Endometrial microvascular endothelial cells (primary cell): Measurements from ENCODE around the gene CDK8. TPM values are rescaled to one million over a fixed set of nuclear protein-coding genes. Genes with fewer than 3 reads are reported as not detected.
"Not testable (repeated sequence)": the region's sequence is repeated elsewhere in the genome, so short reads cannot be mapped to it uniquely, and the experiment has no call there.

Experiments
- in situ Hi-C: cut with HindIII; loops from 2 replicates; pipeline ENCODE4 v1.10.0; 2017; ENCODE audit warnings: low sequenced_read_pairs, low pct_unique_long_range_greater_than_20kb; ENCODE audit errors: inconsistent ontology term
- total RNA-seq: library from RNA; depleted of rRNA; stranded (reverse); fragments of >200 nt; gene quantifications from one replicate; pipeline ENCODE4 v1.2.3, GENCODE V29; 2015; ENCODE audit errors: inconsistent ontology term

The CDK8 gene
- total RNA-seq, 1 donor from 2014 or later = 11.8 TPM

DNA sequence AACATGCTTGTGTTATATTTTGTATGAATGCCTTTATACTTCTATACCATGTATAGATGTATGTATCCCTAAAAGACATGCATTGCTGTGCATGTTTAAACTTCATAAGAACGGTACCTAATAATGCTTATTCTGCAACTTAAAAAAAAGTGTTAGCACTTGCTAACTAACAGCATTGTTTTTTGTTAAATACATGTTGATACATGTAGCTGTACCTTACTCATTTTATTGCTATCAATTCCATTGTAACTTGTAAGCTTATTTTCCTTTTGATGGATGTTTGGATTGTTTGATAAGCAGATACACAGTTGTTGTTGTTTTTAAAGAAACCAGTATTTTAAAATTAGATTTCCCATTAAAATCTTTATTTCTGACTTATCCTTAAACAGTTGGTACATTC lies 53.8 kb downstream of the CDK8 start:
- in situ Hi-C loops = no loop called here

DNA sequence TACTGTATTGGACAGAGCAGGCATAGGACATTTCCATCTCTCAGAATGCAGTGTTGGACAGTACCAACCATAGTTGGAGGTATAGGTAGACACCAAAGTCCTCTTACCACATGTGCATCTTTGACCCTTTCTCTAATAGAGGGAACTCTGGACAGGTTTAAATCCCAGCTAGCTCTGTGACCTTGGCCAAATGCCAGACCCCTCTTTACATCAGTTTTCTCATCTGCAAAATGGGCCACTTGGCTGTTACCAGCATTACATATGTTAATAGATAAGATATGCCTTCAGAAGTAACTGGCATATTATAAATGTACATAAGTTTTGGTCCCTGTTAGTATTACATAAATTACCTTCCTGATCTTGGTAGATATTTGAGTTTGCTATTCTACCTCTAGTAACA lies 54.3 kb downstream of the CDK8 start:
- in situ Hi-C loops = no loop called here

DNA sequence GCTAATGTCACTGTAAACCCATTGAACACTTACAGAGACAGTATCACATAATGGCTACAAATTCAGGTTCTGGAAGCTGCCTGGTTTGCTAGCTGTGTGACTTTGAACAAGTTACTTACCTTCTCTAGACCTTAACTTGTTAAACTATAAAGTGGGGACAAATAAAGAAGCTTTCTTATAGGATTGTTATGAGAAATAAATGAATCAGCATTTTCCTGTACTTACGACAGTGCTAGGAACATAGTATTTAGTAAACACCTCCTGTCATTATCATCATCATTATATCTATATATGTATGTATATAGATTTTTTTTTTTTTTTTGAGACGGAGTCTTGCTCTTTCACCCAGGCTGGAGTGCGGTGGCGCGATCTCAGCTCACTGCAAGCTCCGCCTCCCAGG lies 54.9 kb downstream of the CDK8 start:
- in situ Hi-C loops = no loop called here

GRCh38 chr13:26310003-26310402 lies 56.1 kb downstream of the CDK8 start:
- in situ Hi-C loops = no loop called here

- in situ Hi-C loops = no loop called here
These were observed 56.5 kb downstream of the CDK8 start for GRCh38 chr13:26310470-26310869.

DNA sequence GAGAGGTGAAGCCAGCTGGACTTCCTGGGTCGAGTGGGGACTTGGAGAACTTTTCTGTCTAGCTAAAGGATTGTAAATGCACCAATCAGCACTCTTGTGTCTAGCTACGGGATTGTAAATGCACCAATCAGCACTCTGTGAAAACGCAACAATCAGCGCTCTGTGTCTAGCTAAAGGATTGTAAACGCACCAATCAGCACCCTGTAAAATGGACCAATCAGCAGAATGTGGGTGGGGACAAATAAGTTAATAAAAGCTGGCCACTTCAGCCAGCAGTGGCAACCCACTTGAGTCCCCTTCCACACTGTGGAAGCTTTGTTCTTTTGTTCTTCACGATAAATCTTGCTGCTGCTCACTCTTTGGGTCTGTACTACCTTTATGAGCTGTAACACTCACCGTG lies 58.1 kb downstream of the CDK8 start:
- in situ Hi-C loops = not testable (repeated sequence)

GRCh38 chr13:26316095-26316494 lies 62.2 kb downstream of the CDK8 start:
- in situ Hi-C loops = not testable (repeated sequence)

DNA sequence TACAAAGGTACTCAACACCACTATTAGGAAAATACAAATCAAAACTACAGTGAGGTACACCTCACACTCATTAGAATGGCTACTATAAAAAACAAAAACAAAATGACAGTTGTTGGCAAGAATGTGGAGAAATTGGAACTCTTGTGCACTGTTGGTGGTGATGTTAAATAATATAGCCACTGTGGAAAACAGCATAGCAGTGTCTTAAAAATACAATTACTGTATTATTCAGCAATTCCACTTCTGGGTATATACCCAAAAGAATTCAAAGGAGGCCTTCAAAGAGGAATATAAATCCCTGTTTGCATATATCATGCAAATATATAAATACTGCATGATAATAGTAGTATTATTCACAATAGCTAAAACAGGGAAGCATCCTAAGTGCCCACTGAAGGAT lies 66.8 kb downstream of the CDK8 start:
- in situ Hi-C loops = no loop called here

DNA sequence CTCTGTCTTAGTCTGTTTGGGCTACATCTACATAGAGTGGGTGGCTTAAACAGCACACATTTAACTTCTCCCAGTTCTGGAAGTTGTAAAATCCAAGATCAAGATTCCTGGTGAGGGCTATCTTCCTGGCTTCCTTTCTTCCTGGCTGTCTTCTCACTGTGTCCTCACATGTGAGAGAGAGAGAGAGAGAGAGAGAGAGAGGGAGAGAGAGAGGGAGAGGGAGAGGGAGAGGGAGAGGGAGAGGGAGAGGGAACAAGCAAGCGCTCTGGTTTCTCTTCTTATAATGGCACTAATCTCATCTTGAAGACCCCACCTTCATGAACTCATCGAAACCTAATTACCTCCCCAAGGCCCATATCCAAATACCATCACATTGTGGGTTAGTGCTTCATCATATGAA lies 69.2 kb downstream of the CDK8 start:
- in situ Hi-C loops = no loop called here

- in situ Hi-C loops = no loop called here
These were observed 69.8 kb downstream of the CDK8 start for GRCh38 chr13:26323764-26324163.

DNA sequence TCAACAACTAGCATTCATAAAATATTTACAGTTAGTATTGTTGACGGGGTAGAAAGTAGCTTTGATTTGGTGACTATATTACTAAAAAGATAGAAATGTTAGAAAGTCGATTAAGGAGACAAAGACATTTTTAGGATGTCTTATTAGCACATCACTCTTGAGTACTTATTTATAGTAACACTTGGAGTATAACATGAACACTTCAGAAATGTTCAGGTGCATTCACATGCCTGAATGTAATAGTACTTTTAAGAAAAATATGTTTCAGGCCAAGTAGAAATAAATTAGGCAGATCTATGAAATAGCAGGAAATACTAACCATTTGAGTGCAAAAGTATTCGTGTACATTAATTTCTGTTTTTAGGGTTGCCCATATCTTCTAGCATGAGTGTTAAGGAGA lies 70.4 kb downstream of the CDK8 start:
- in situ Hi-C loops = no loop called here

DNA sequence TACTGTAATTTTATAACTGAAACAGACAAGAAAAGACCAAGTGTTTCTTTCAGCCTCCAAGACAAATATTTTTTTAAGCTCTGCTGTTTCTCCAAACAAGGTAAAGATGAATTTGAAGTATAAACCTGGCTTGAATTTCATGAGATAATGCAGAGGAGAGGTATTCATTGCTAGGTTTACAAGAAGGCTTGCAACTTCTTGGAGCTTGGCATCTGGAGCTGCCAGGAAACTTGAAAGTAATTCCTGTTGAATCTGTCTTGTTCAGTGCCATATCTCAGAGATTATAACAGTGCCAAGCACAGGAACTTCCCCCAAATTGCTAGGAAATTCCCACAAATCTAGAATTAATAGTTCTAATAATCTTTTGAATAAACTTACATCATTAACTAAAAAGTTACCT lies 70.9 kb downstream of the CDK8 start:
- in situ Hi-C loops = no loop called here

DNA sequence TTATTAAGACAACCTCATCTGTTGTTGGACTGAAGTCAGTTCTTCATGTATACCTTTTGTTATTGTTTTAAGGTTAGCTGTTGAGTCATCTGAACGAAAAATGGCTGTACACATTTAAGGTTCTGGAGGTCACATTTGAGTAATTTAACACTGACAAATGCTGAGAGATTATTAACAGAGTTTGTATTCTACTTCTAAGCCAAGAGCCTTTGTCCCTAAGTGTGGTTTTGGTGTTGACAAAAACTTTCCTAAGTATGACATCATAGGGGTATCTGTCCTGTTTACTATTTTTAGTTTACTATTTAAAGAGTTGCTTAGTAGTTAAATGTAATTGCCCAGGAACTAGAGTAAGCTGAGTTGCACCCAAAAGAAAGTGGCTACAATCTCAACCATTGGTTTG lies 71.9 kb downstream of the CDK8 start:
- in situ Hi-C loops = no loop called here

DNA sequence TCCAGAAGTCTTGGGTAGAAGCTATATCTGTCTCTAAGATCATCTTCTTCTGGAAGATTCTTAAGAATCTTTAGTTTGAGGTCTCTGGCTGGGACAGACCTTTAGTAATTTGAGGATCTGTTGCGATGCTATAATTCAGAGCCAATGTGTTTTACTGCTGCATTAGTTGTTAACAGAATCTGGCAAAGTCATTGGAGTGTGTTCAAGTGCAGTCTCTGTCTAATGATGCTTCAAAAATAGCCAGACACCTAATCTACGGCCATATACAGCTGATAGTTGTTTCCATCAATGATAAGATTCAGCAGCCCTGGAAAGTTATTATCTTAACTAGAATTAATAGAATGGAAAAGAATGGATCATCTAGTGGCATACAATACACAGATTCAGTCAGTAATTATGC lies 72.6 kb downstream of the CDK8 start:
- in situ Hi-C loops = no loop called here

GRCh38 chr13:26327940-26328725 lies 74.2 kb downstream of the CDK8 start:
- in situ Hi-C loops = no loop called here

GRCh38 chr13:26335158-26335557 lies 81.2 kb downstream of the CDK8 start:
- in situ Hi-C loops = no loop called here

DNA sequence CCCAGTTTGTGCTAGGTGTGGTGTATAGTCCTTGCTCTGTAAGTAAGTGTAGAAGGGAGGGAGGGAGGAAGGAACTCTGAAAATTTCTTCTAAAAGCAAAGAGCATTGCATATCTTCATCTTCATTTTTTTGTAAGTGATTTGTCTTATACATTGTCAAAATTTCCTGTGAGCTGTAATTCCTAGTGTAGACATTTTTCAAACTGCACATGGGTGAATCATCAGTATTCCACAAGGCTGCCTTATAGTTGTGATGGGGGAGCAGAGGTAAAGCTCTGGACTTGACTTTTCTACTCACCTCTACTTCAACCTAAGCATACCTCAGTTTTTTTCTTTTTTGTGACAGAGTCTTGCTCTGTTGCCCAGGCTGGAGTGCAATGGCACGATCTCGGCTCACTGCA lies 86.9 kb downstream of the CDK8 start:
- in situ Hi-C loops = no loop called here

DNA sequence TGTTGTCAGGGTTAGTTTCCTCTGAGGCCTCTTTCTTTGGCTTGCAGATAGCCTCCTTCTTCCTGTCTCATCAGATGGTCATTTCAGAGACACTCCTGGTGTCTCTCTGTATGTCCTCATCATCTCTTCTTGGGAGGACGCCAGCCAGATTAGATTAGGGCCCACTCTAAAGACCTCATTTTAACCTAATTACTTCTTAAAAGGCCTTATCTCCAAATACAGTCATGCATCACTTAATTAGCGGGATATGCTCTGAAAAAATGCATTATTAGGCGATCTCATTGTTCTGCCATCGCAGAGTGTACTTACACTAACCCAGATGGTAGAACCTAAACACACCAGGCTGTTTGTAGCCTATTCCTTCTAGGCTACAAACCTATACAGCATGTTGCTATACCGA lies 89.0 kb downstream of the CDK8 start:
- in situ Hi-C loops = no loop called here

GRCh38 chr13:26343816-26344215 lies 89.9 kb downstream of the CDK8 start:
- in situ Hi-C loops = no loop called here

DNA sequence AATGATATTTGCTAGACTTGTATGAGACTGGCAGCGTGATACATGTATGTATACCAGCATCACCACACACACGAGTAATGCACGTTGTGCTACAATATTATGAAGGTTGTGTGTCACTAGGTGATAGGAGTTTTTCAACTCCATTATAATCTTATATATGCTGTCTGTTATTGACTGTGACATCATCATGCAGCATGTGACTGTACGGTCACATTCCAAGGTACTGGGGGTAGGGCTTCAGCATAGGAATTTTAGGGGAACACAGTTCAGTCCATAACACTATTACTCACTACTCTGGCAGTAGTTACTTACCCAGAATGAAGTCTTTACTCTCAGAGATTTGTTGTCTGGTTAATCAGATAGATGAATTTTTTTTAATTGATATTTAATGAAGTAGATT lies 91.1 kb downstream of the CDK8 start:
- in situ Hi-C loops = no loop called here

DNA sequence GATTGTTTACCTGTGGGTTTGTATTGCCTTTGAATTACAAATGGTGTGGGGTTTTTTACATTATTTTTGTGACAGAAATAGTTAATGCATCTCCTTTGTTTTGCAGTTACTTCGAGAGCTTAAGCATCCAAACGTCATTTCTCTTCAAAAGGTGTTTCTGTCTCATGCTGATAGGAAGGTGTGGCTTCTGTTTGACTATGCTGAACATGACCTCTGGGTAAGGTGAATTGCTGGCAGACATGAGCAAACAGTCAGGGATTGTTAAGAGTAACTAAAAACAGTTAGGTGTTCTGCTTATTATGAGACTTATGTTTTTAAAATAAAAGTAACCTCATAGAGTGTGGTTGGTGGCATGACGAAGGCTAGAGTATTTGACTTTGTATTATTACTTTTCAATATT lies 95.0 kb downstream of the CDK8 start:
- in situ Hi-C loops = no loop called here
